Ishikawa (cell line): Measurements from ENCODE around the gene DAPK3.

ENCODE experiments used
- CEBPB ChIP-seq: IDR thresholded peaks from 2 replicates; pipeline ENCODE4 v1.6.1; 2012
- CREB1 ChIP-seq: IDR thresholded peaks from 2 replicates; pipeline ENCODE4 v1.6.1; 2012; ENCODE audit warnings: low read depth
- EGR1 ChIP-seq: IDR thresholded peaks from 2 replicates; pipeline ENCODE4 v1.6.1; 2012
- EP300 ChIP-seq: IDR thresholded peaks from 2 replicates; pipeline ENCODE4 v1.6.1; 2012; ENCODE audit warnings: borderline replicate concordance
- MAX ChIP-seq: IDR thresholded peaks from 2 replicates; pipeline ENCODE4 v1.6.1; 2012
- NFIC ChIP-seq: IDR thresholded peaks from 2 replicates; pipeline ENCODE4 v1.6.1; 2012
- RAD21 ChIP-seq: IDR thresholded peaks from 2 replicates; pipeline ENCODE4 v1.6.1; 2012; ENCODE audit warnings: low read depth
- TAF1 ChIP-seq: IDR thresholded peaks from 2 replicates; pipeline ENCODE4 v1.6.1; 2012; ENCODE audit warnings: low read depth, mild to moderate bottlenecking
- TCF12 ChIP-seq: IDR thresholded peaks from 2 replicates; pipeline ENCODE4 v1.6.1; 2012; ENCODE audit warnings: low read depth
- TEAD4 ChIP-seq: IDR thresholded peaks from 2 replicates; pipeline ENCODE4 v1.6.1; 2012
- USF1 ChIP-seq: IDR thresholded peaks from 2 replicates; pipeline ENCODE4 v1.6.1; 2012
- YY1 ChIP-seq: IDR thresholded peaks from 2 replicates; pipeline ENCODE4 v1.6.1; 2012; ENCODE audit warnings: low read depth

- TF ChIP-seq MAX (no peak), NFIC (no peak), TAF1 (no peak), TEAD4 (no peak), TCF12 (no peak), EP300 (no peak), CEBPB (no peak), RAD21 (no peak), USF1 (no peak), CREB1 (no peak), EGR1 (no peak), YY1 (no peak)
Observed at GRCh38 chr19:3979289-3979673, 8.4 kb upstream of the DAPK3 start.
